ENCODE data around the gene CTBP2.

- TF ChIP-seq CTCF (IDR thresholded peaks at IDR 0.05; ENCODE audit: insufficient read depth, low read length, poor library complexity, severe bottlenecking), result no peak
- no peak for TF ChIP-seq EZH2phosphoT487 (conservative IDR thresholded peaks at IDR 0.05; ENCODE audit: low read length)
These were observed 151.4 kb downstream of the CTBP2 start for GRCh38 chr10:125008689-125009638.
